Gastroesophageal sphincter (tissue), 4 donors: ENCODE measurements around the gene OR5A2. TPM values are rescaled to one million over a fixed set of nuclear protein-coding genes. Genes with fewer than 3 reads are reported as not detected.
"Not testable (repeated sequence)": the region's sequence is repeated elsewhere in the genome, so short reads cannot be mapped to it uniquely, and the experiment has no call there.

Experiments used
- ATAC-seq: fragments of 150-250 bp; one replicate; pipeline ENCODE4 v1.9.1; 2016; ENCODE audit warnings: mild to moderate bottlenecking, moderate library complexity
- H3K27ac ChIP-seq, 4 donors: fragments of 200-600 bp; sonication (generic) in 3 of 4; 1 replicate in 3 of 4; 2 replicates in 1 of 4; pipeline ENCODE4 v1.5.1; 2016 to 2019
- H3K27me3 ChIP-seq: fragments of 200-600 bp; sonication (generic); one replicate; pipeline ENCODE4 v1.5.1; 2019
- H3K36me3 ChIP-seq, 2 donors: fragments of 200-600 bp; sonication (generic); one replicate each; pipeline ENCODE4 v1.5.1; 2019; ENCODE audit warnings: control low read depth in 1 of 2
- H3K4me1 ChIP-seq, 3 donors: fragments of 200-600 bp; sonication (generic); 1 replicate in 2 of 3; 2 replicates in 1 of 3; pipeline ENCODE4 v1.5.1; 2016 to 2019; ENCODE audit warnings: control low read depth in 2 of 3
- H3K4me3 ChIP-seq, 2 donors: fragments of 200-600 bp; sonication (generic); one replicate each; pipeline ENCODE4 v1.5.1; 2019; ENCODE audit warnings: mild to moderate bottlenecking in 1 of 2, moderate library complexity in 1 of 2
- H3K9me3 ChIP-seq, 3 donors: fragments of 200-600 bp; sonication (generic); one replicate each; pipeline ENCODE4 v1.5.1; 2017 to 2019; ENCODE audit warnings: control low read depth in 2 of 3
- EP300 ChIP-seq: sonication (generic); formaldehyde crosslinking; IDR thresholded peaks from one replicate; pipeline ENCODE4 v1.6.1; 2017; ENCODE audit warnings: antibody characterized with exemption, mild to moderate bottlenecking
- POLR2A ChIP-seq, 2 donors: fragments of 450-650 bp; IDR thresholded peaks; one replicate each; pipeline ENCODE4 v1.6.1; 2017; ENCODE audit warnings: antibody characterized with exemption in 2 of 2, mild to moderate bottlenecking in 2 of 2, moderate library complexity in 1 of 2
- POLR2AphosphoS5 ChIP-seq: sonication (generic); formaldehyde crosslinking; IDR thresholded peaks from one replicate; pipeline ENCODE4 v1.6.1; 2017; ENCODE audit warnings: antibody characterized with exemption
- WGBS, 2 donors: methylation state at CpG; one replicate each; pipeline ENCODE4 v1.1.5; 2018; ENCODE audit warnings: low coverage in 1 of 2; 5-methylcytosine and 5-hydroxymethylcytosine counted together
- total RNA-seq, 4 donors: library from RNA; depleted of rRNA; stranded (reverse); fragments of >200 nt; gene quantifications; one replicate each; pipeline ENCODE4 v1.1.0, GENCODE V29; 2016
- TF ChIP-seq, protein P1 (sequence below), 4 experiments: fragments of 200-600 bp in 2 of 4; fragments of 450-650 bp in 2 of 4; sonication (generic) in 1 of 4; IDR thresholded peaks; one replicate each; pipeline ENCODE4 v1.5.1; 2017 to 2019; ENCODE audit warnings: antibody characterized with exemption in 4 of 4, mild to moderate bottlenecking in 2 of 4, moderate library complexity in 2 of 4

OR5A2 gene
- total RNA-seq, 4 donors from 2014 or later = not detected

DNA sequence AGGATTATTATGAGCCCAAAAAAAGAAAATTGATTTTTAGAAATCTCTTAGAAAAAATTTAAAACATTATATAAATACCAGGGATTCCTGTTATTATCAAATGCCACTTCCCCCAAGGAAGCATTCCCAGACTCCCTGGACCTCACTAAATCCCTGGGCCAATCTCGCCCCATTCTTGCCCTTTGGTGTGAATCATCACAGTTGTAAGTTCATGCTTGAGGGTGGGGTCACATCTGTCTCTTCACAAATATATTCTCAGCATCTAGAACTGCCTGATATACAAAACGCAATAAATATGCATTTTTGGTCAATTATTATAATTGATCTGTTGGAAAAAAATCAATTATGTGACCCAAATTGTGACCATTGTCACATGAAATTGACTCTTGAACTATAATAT, 22.3 kb upstream of the OR5A2 start:
- no peak for ATAC-seq
- no peak overlapping the region for H3K4me3 ChIP-seq
- no peaks in the 10 kb centered on the region for H3K4me1 ChIP-seq
- no peaks in the 10 kb centered on the region for H3K36me3 ChIP-seq
- peaks cover 0 to 17% (median 0%) of the 10 kb centered on the region in 3 donors for H3K9me3 ChIP-seq
- no peaks in the 10 kb centered on the region for H3K27me3 ChIP-seq
- TF ChIP-seq POLR2AphosphoS5 (no peak), POLR2A (IDR thresholded peaks at IDR 0.05) (no peak), EP300 (no peak)
- TF ChIP-seq, protein P1, sequence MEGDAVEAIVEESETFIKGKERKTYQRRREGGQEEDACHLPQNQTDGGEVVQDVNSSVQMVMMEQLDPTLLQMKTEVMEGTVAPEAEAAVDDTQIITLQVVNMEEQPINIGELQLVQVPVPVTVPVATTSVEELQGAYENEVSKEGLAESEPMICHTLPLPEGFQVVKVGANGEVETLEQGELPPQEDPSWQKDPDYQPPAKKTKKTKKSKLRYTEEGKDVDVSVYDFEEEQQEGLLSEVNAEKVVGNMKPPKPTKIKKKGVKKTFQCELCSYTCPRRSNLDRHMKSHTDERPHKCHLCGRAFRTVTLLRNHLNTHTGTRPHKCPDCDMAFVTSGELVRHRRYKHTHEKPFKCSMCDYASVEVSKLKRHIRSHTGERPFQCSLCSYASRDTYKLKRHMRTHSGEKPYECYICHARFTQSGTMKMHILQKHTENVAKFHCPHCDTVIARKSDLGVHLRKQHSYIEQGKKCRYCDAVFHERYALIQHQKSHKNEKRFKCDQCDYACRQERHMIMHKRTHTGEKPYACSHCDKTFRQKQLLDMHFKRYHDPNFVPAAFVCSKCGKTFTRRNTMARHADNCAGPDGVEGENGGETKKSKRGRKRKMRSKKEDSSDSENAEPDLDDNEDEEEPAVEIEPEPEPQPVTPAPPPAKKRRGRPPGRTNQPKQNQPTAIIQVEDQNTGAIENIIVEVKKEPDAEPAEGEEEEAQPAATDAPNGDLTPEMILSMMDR (IDR thresholded peaks at IDR 0.05) = no peak
- no peak overlapping the region for H3K27ac ChIP-seq
- WGBS, 2 donors = 86 to 87% methylated on average over 2 of the region's 2 CpGs

DNA sequence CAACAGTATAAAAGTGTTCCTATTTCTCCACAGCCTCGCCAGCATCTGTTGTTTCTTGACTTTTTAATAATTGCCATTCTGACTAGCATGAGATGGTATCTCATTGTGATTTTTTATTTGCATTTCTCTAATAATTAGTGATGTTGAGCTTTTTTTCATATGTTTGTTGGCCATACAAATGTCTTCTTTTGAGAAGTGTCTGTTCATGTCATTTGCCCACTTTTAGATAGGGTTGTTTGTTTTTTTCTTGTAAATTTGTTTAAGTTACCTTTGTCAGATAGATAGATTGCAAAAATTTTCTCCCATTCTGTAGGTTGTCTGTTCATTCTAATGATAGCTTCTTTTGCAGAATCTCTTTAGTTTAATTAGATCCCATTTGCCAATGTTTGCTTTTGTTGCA, 19.4 kb upstream of the OR5A2 start:
- not testable (repeated sequence) for H3K27ac ChIP-seq, ATAC-seq, H3K4me3 ChIP-seq, H3K36me3 ChIP-seq, H3K27me3 ChIP-seq, H3K4me1 ChIP-seq
- peaks cover 0 to 17% (median 0%) of the 10 kb centered on the region in 3 donors for H3K9me3 ChIP-seq
- 67 to 75% methylated on average over 1 of the region's 1 CpG for WGBS, 2 donors

DNA sequence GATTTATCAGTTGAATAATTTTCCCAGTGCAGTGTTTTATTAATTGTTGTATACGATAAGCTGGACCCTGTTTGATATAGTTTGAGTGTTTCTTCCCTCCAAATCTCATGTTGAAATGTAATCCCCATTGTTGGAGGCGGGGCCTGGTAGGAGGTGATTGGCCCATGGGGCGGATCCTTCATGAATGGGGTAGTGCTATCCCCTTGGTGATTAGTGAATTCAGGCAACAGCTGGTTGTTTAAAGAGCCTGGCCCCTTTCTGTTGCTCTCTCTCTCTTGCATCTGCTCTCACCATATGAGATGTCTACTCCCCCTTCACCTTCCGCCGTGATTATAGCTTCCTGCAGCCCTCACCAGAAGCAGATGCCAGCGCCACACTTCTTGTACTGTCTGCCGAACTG, 11.6 kb upstream of the OR5A2 start:
- Histone ChIP-seq H3K4me3 (no peak overlapping the region), H3K27ac (no peak overlapping the region), H3K4me1 (no peaks in the 10 kb centered on the region), H3K9me3 (no peaks in the 10 kb centered on the region), H3K36me3 (no peaks in the 10 kb centered on the region), H3K27me3 (no peaks in the 10 kb centered on the region)
- no peak for ATAC-seq
- 78 to 79% methylated on average over 5 to 7 of the region's 7 CpGs for WGBS, 2 donors
- TF ChIP-seq POLR2AphosphoS5 = no peak
- TF ChIP-seq POLR2A (IDR thresholded peaks at IDR 0.05) = no peak
- no peak for TF ChIP-seq EP300
- TF ChIP-seq, protein P1 (IDR thresholded peaks at IDR 0.05) = no peak

DNA sequence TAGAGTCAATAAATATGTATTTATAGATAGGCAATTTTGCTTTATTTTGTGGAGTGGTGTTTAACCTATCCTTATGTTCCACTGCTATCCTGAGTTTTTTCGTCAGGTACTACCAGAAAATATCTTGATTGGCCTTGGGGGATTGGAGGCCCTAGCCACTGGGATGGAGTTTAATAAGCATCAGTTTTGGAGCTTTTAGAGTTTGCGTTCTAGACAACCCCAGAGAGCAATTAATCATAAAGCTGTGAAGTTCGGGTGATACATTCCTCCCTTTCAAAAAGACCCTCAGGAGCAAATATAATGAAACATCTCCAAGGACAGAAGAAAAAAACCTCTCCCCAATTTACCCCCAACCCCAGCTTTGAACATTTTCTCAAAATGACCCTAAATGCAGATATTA, 10.0 kb upstream of the OR5A2 start, which contains the start of gene OR5A1:
TSS of gene OR5A1 (plus strand) at position 301 of the 400 bp plus-strand sequence. CDS start 6,700 bp downstream, outside the sequence.
- 52 to 89% methylated on average over 2 of the region's 3 CpGs for WGBS, 2 donors
- Histone ChIP-seq H3K4me1 (no peaks in the 10 kb centered on the region), H3K27ac (no peak within 1 kb of the TSS), H3K36me3 (no peaks in the 10 kb centered on the region), H3K9me3 (no peaks in the 10 kb centered on the region), H3K4me3 (no peak within 1 kb of the TSS), H3K27me3 (no peaks in the 10 kb centered on the region)
- ATAC-seq = no peak
- TF ChIP-seq, protein P1 (IDR thresholded peaks at IDR 0.05) = no peak
- TF ChIP-seq EP300 (no peak), POLR2AphosphoS5 (no peak), POLR2A (IDR thresholded peaks at IDR 0.05) (no peak)

DNA sequence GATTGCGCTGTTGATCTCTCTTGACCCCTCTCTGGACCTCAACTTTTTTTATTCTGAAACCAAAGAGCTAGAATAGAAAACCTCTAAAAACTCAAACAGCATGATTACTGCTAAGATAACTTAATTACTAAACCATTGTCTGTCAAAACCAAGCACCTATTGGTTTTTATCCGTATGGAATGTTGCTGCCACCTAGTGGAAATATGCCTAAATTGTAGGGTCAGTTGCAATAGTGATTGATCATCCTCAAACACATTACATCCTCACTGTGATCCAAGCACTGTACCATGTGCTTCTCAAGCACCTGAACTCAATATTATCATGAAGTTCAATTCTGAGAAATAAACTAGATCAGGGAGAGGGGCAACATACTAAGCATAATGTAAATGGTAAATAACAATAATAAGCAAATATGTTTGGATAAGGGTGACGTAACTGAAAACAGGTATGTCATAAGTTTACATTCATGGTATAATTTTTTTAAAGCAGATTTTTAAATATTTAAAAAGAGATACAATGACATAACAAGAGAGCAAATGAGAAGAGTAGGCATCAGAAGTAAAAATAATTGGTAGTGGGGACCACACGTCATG, 3.8 kb upstream of the OR5A2 start:
- TF ChIP-seq, protein P1 (IDR thresholded peaks at IDR 0.05) = peak; percentile 10 to 50 (median 36)
- no peak for TF ChIP-seq POLR2A (IDR thresholded peaks at IDR 0.05)
- TF ChIP-seq EP300 = no peak
- Histone ChIP-seq H3K27me3 (no peaks in the 10 kb centered on the region), H3K27ac (no peak overlapping the region), H3K4me1 (no peaks in the 10 kb centered on the region), H3K36me3 (no peaks in the 10 kb centered on the region), H3K4me3 (no peak overlapping the region), H3K9me3 (no peaks in the 10 kb centered on the region)
- ATAC-seq = no peak
- 67 to 70% methylated on average over 4 of the region's 4 CpGs for WGBS, 2 donors
